D721Med (cell line): Measurements from ENCODE around the gene MED27.

Experiments
- DNase-seq: peaks from one replicate; pipeline ENCODE4 v3.0.0; 2011; ENCODE audit warnings: low spot score; ENCODE audit not compliant: insufficient read length
- FAIRE-seq: peaks from 2 replicates; lab custom pipeline; 2011; peaks lifted over from hg19 to GRCh38; lab: Jason Lieb, UNC
- TF ChIP-seq, protein P1 (sequence below): IDR thresholded peaks from 2 replicates; pipeline ENCODE4 v1.5.1; 2012; ENCODE audit warnings: mild to moderate bottlenecking, control low read depth; ENCODE audit not compliant: insufficient read depth; ENCODE audit errors: missing control alignments

The MED27 gene

GRCh38 chr9:131976157-131977108, 103.2 kb downstream of the MED27 start:
- DNase-seq (no peak), FAIRE-seq (no peak)
- TF ChIP-seq, protein P1, sequence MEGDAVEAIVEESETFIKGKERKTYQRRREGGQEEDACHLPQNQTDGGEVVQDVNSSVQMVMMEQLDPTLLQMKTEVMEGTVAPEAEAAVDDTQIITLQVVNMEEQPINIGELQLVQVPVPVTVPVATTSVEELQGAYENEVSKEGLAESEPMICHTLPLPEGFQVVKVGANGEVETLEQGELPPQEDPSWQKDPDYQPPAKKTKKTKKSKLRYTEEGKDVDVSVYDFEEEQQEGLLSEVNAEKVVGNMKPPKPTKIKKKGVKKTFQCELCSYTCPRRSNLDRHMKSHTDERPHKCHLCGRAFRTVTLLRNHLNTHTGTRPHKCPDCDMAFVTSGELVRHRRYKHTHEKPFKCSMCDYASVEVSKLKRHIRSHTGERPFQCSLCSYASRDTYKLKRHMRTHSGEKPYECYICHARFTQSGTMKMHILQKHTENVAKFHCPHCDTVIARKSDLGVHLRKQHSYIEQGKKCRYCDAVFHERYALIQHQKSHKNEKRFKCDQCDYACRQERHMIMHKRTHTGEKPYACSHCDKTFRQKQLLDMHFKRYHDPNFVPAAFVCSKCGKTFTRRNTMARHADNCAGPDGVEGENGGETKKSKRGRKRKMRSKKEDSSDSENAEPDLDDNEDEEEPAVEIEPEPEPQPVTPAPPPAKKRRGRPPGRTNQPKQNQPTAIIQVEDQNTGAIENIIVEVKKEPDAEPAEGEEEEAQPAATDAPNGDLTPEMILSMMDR: no peak

- DNase-seq (no peak), FAIRE-seq (no peak)
- TF ChIP-seq, protein P1: no peak
Measured at GRCh38 chr9:131972889-131973288, 106.8 kb downstream of the MED27 start.

DNA sequence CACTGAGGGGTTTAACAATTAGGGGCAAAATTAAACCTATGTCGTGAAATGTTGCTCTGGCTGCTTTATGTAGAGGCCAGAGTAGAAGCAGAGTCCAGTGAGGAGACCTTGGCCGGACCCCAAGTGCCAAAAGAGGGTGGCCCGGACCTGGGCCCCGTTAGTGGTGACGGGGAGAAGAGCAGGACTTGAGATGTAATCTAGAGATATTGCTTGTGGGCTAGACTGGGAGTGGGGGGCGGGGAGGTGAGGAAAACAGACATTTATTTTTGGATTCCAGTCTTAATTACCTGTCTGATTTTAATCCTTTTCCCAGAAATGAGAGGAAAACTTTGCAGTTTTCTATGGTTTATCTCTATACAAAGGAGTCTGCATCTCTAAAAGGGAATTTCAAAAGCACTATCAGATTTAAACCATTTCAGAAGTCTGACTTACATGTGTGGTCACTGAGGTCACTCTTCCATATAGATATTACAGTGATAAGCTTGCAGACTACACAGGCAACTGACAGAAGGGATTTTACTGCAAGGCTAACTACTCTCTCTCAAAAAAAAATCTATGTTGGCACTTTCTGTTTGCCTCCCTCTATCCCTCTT, 108.1 kb downstream of the MED27 start:
- FAIRE-seq (peak; percentile 87), DNase-seq (no peak)
- TF ChIP-seq, protein P1: no peak

- no peak for DNase-seq
Measured at GRCh38 chr9:131969469-131969989, 110.1 kb downstream of the MED27 start.

DNA sequence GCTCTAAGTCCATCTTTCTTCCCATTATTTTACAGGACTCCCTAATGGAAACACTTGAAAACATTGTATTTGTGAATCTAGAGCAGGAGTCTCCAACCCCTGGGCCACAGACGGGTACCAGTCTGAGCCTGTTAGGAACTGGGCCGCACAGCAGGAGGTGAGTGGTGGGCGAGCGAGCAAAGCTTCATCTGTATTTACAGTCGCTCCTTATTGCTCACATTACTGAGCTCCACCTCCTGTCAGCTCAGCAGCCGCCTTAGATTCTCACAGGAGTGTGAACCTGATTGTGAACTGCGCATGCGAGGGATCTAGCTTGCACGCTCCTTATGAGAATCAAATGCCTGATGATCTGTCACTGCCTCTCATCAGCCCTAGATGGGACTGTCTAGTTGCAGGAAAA, 111.0 kb downstream of the MED27 start:
- no peak for DNase-seq
- TF ChIP-seq, protein P1: no peak
- no peak for FAIRE-seq

More at GRCh38 chr9:131969469-131969989, 110.1 kb downstream of the MED27 start:
- no peak for FAIRE-seq
- TF ChIP-seq, protein P1: no peak

DNA sequence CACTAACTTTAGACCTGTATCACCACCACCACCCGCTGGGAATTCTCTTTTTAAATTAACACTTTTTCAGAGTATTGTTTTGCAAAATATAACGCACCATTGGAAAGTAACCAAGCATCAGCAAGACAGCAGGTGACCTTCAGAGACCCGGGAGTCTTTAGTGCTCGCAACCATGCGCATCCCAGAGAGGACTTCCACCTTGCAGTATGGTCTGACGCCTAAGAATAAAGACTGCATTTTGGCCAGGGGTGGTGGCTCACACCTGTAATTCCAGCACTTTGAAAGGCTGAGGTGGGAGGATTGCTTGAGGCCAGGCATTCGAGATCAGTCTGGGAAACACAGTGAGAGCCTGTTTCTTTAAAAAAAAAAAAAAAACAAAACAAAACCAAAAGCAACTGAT, 113.8 kb downstream of the MED27 start:
- FAIRE-seq (no peak), DNase-seq (no peak)
- TF ChIP-seq, protein P1: no peak
